ENCODE data around the gene RALGPS1.
A peak's percentile ranks its signal among the peaks of the same experiment; 100 is the strongest.

RALGPS1 gene

GRCh38 chr9:126955811-126956210, 41.2 kb downstream of the RALGPS1 start:
- no peak for DNase-seq (ENCODE audit: low read depth in 2 of 2, low spot score in 1 of 2)

GRCh38 chr9:126956917-126957686, 42.5 kb downstream of the RALGPS1 start:
- DNase-seq (ENCODE audit: low read depth in 2 of 2, low spot score in 1 of 2) = no peak

GRCh38 chr9:126957687-126958053, 43.1 kb downstream of the RALGPS1 start:
- no peak for DNase-seq (ENCODE audit: low read depth in 2 of 2, low spot score in 1 of 2)

GRCh38 chr9:126959336-126959735, 44.8 kb downstream of the RALGPS1 start:
- no peak for DNase-seq (ENCODE audit: low read depth in 2 of 2, low spot score in 1 of 2)

GRCh38 chr9:126959917-126960316, 45.3 kb downstream of the RALGPS1 start:
- DNase-seq (ENCODE audit: low read depth in 2 of 2, low spot score in 1 of 2) = no peak

GRCh38 chr9:126962336-126962735, 47.8 kb downstream of the RALGPS1 start:
- DNase-seq (ENCODE audit: low read depth in 2 of 2, low spot score in 1 of 2) = no peak

GRCh38 chr9:126965077-126965476, 50.5 kb downstream of the RALGPS1 start:
- no peak for DNase-seq (ENCODE audit: low read depth in 2 of 2, low spot score in 1 of 2)

GRCh38 chr9:126965541-126966428, 51.2 kb downstream of the RALGPS1 start:
- DNase-seq (ENCODE audit: low read depth in 2 of 2, low spot score in 1 of 2) = peak in 1 of 2 donors; percentile 21

- no peak for DNase-seq (ENCODE audit: low read depth in 2 of 2, low spot score in 1 of 2)
Measured at GRCh38 chr9:126971261-126971660, 56.7 kb downstream of the RALGPS1 start.

GRCh38 chr9:126973651-126974529, 59.3 kb downstream of the RALGPS1 start:
- no peak for DNase-seq (ENCODE audit: low read depth in 2 of 2, low spot score in 1 of 2)

- no peak for DNase-seq (ENCODE audit: low read depth in 2 of 2, low spot score in 1 of 2)
Measured at GRCh38 chr9:126974594-126974993, 60.0 kb downstream of the RALGPS1 start.

- no peak for DNase-seq (ENCODE audit: low read depth in 2 of 2, low spot score in 1 of 2)
Measured at GRCh38 chr9:126975327-126976220, 61.0 kb downstream of the RALGPS1 start.

GRCh38 chr9:126979461-126979860, 64.9 kb downstream of the RALGPS1 start:
- DNase-seq (ENCODE audit: low read depth in 2 of 2, low spot score in 1 of 2) = no peak

GRCh38 chr9:126980231-126980630, 65.6 kb downstream of the RALGPS1 start:
- no peak for DNase-seq (ENCODE audit: low read depth in 2 of 2, low spot score in 1 of 2)

- no peak for DNase-seq (ENCODE audit: low read depth in 2 of 2, low spot score in 1 of 2)
Measured at GRCh38 chr9:126981218-126981617, 66.6 kb downstream of the RALGPS1 start.

- DNase-seq (ENCODE audit: low read depth in 2 of 2, low spot score in 1 of 2) = no peak
Measured at GRCh38 chr9:126982215-126983002, 67.8 kb downstream of the RALGPS1 start.

- no peak for DNase-seq (ENCODE audit: low read depth in 2 of 2, low spot score in 1 of 2)
Measured at GRCh38 chr9:126983767-126984166, 69.2 kb downstream of the RALGPS1 start.

- DNase-seq (ENCODE audit: low read depth in 2 of 2, low spot score in 1 of 2) = no peak
Measured at GRCh38 chr9:126984969-126985368, 70.4 kb downstream of the RALGPS1 start.

- peak; percentile 60 to 65 for DNase-seq (ENCODE audit: low read depth in 2 of 2, low spot score in 1 of 2)
Measured at GRCh38 chr9:126985870-126986498, 71.4 kb downstream of the RALGPS1 start.

All from stimulated activated CD8-positive, alpha-beta memory T cell treated with anti-CD3 and anti-CD28 coated beads, Interleukin-4, amount 100 ng/mL, for 1 hour (primary cell).